HepG2 (cell line): ENCODE results near the gene EXOSC6. TPM values are rescaled to one million over a fixed set of nuclear protein-coding genes. Genes with fewer than 3 reads are reported as not detected.
"Not testable (repeated sequence)": the region's sequence is repeated elsewhere in the genome, so short reads cannot be mapped to it uniquely, and the experiment has no call there.

Experiments
- ATAC-seq: fragments of 200-7000 bp; cut with Tn5 transposase; 3 replicates; pipeline ENCODE4 v1.9.1; 2020; ENCODE audit warnings: mild to moderate bottlenecking, moderate library complexity
- BruUV-seq: library from RNA; stranded (reverse); fragments of 400-500 nt; replicated peaks from 2 replicates; lab custom pipeline; 2021; lab: Mats Ljungman, UMichigan
- CTCF ChIA-PET: fragments of 300-600 bp; formaldehyde crosslinking; extraction: SDS; loops from one replicate; lab custom pipeline; 2021; ENCODE audit warnings: low total read pairs, inconsistent platforms, low intra/inter-chr PET ratio; lab: Yijun Ruan, JAX
- POLR2A ChIA-PET: fragments of 350-600 bp; sonication (Branson Sonifier 250); formaldehyde crosslinking; loops from one replicate; lab custom pipeline; 2020; ENCODE audit warnings: antibody characterized with exemption, inconsistent platforms; lab: Yijun Ruan, JAX
- DNase-seq: peaks from one replicate; pipeline ENCODE4 v3.0.0-alpha.2; 2015; ENCODE audit warnings: low spot score
- FAIRE-seq: peaks from 3 replicates; lab custom pipeline; 2011; peaks lifted over from hg19 to GRCh38; lab: Jason Lieb, UNC
- H2AFZ ChIP-seq: one replicate; pipeline ENCODE4 v1.6.1; 2011; ENCODE audit warnings: low read length, inconsistent platforms
- H3K27ac ChIP-seq: fragments of 300-600 bp; 3 replicates; pipeline ENCODE4 v1.8.0; 2011; ENCODE audit warnings: mixed run types, mild to moderate bottlenecking, mixed read lengths, low read length, inconsistent platforms; ENCODE audit not compliant: insufficient read depth; ENCODE audit errors: extremely low read length
- H3K27me3 ChIP-seq, 2 experiments: fragments of 200-600 bp in 1 of 2; 2 replicates in 1 of 2; 3 replicates in 1 of 2; pipeline versions ENCODE4 v1.6.0 to v1.8.0; 2011; ENCODE audit warnings: low read length in 2 of 2, mild to moderate bottlenecking in 2 of 2, moderate library complexity in 2 of 2, inconsistent platforms in 1 of 2; ENCODE audit not compliant: insufficient read depth in 2 of 2, control insufficient read depth in 1 of 2
- H3K36me3 ChIP-seq, 2 experiments: fragments of 200-600 bp in 1 of 2; replicated peaks in 1 of 2; 2 replicates in 1 of 2; 3 replicates in 1 of 2; pipeline versions ENCODE4 v1.5.1 to v1.8.0; 2011; ENCODE audit warnings: low read length in 2 of 2, inconsistent platforms in 1 of 2; ENCODE audit not compliant: insufficient read depth in 2 of 2, control insufficient read depth in 1 of 2
- H3K4me1 ChIP-seq: 2 replicates; pipeline ENCODE4 v1.5.1; 2012; ENCODE audit warnings: low read length, inconsistent platforms; ENCODE audit not compliant: insufficient read depth
- H3K4me2 ChIP-seq: 2 replicates; pipeline ENCODE4 v1.6.0; 2011; ENCODE audit warnings: low read depth, low read length, inconsistent platforms
- H3K4me3 ChIP-seq, 3 experiments: fragments of 200-600 bp in 1 of 3; sonication (generic), shearing (Covaris generic) in 1 of 3; replicated peaks in 1 of 3; 2 replicates each; pipeline ENCODE4 v1.5.1; 2011 to 2016; ENCODE audit warnings: low read length in 3 of 3, inconsistent platforms in 2 of 3, low read depth in 2 of 3, mild to moderate bottlenecking in 2 of 3, control low read depth in 1 of 3, mixed read lengths in 1 of 3; ENCODE audit not compliant: insufficient read depth in 1 of 3
- H3K79me2 ChIP-seq: one replicate; pipeline ENCODE4 v1.6.1; 2011; ENCODE audit warnings: low read length, inconsistent platforms; ENCODE audit not compliant: insufficient read depth
- H3K9ac ChIP-seq: 2 replicates; pipeline ENCODE4 v1.6.0; 2011; ENCODE audit warnings: mild to moderate bottlenecking, low read depth, low read length, inconsistent platforms; ENCODE audit not compliant: insufficient read depth
- H3K9me3 ChIP-seq: 2 replicates; pipeline ENCODE4 v1.5.1; 2012; ENCODE audit warnings: mild to moderate bottlenecking, low read length
- H4K20me1 ChIP-seq: 2 replicates; pipeline ENCODE4 v1.6.0; 2011; ENCODE audit warnings: inconsistent platforms, mild to moderate bottlenecking, low read length, moderate library complexity; ENCODE audit not compliant: insufficient read depth
- ADNP ChIP-seq: sonication (generic); formaldehyde crosslinking; IDR thresholded peaks from 2 replicates; pipeline ENCODE4 v1.4.0; 2020; ENCODE audit warnings: missing genetic modification reagents
- CTCF ChIP-seq: sonication (generic); formaldehyde crosslinking; IDR thresholded peaks from 2 replicates; pipeline ENCODE4 v1.5.0; 2020; ENCODE audit warnings: mild to moderate bottlenecking, missing genetic modification reagents, moderate library complexity
- KDM1A ChIP-seq: IDR thresholded peaks from 2 replicates; pipeline ENCODE4 v1.6.1; 2016; ENCODE audit warnings: missing compliant biosample characterization
- RCOR2 ChIP-seq: IDR thresholded peaks from 2 replicates; pipeline ENCODE4 v1.6.1; 2016; ENCODE audit warnings: missing biosample characterization, missing genetic modification reagents
- ZMYM3 ChIP-seq: sonication (generic); formaldehyde crosslinking; IDR thresholded peaks from 2 replicates; pipeline ENCODE4 v1.5.1; 2020; ENCODE audit warnings: mild to moderate bottlenecking, missing genetic modification reagents
- ZNF629 ChIP-seq: sonication (generic); formaldehyde crosslinking; conservative IDR thresholded peaks from 2 replicates; pipeline ENCODE4 v1.5.0; 2020; ENCODE audit warnings: missing genetic modification reagents
- WGBS: methylation state at CpG from one replicate; pipeline ENCODE4 v1.1.6; 2017; ENCODE audit warnings: low lambda C conversion rate; 5-methylcytosine and 5-hydroxymethylcytosine counted together
- in situ Hi-C: cut with HindIII; loops from 2 replicates; pipeline ENCODE4 v1.10.0; 2017; ENCODE audit warnings: low pct_unique_long_range_greater_than_20kb; ENCODE audit not compliant: extremely low pct_ligation_motif_present
- intact Hi-C: fragments of 100-400 bp; cut with micrococcal nuclease; formaldehyde crosslinking; loops from one replicate; pipeline ENCODE4 v1.10.0; 2022; ENCODE audit not compliant: unreplicated experiment
- polyA plus RNA-seq, 8 experiments: library from polyadenylated mRNA; depleted of rRNA in 3 of 8; stranded (reverse) in 7 of 8; unstranded in 1 of 8; fragments of >200 nt; fragmentation: Illumina TruSeq in 4 of 8; extraction: Trizol in 4 of 8; gene quantifications; 2 replicates each; pipeline versions ENCODE4 v1.2.1 to v1.2.3, GENCODE V29; 2011 to 2016; ENCODE audit warnings: low read depth in 4 of 8, missing spikeins in 1 of 8, mixed read lengths in 1 of 8; ENCODE audit not compliant: insufficient read depth in 1 of 8
- total RNA-seq, 5 experiments: library from RNA; depleted of rRNA; stranded (reverse); fragments of >200 nt; fragmentation: Illumina TruSeq; extraction: Trizol; gene quantifications; 2 replicates each; pipeline ENCODE4 v1.2.3, GENCODE V29; 2016; ENCODE audit warnings: low read depth in 1 of 5

Gene EXOSC6
- total and polyA plus RNA-seq, 2 of the 13 experiments (the other 11 are each of a cell fraction or from before 2014, with no cell fraction given) = 13.1 to 39.9 TPM

- H3K27ac ChIP-seq, ATAC-seq, POLR2A ChIA-PET, DNase-seq, in situ Hi-C loops, H3K79me2 ChIP-seq, H2AFZ ChIP-seq, H3K4me3 ChIP-seq, intact Hi-C loops, FAIRE-seq, H4K20me1 ChIP-seq, BruUV-seq, H3K9me3 ChIP-seq, H3K9ac ChIP-seq, H3K36me3 ChIP-seq, H3K4me2 ChIP-seq, CTCF ChIA-PET, H3K27me3 ChIP-seq: not testable (repeated sequence)
- peaks cover 20% of the 10 kb centered on the region for H3K4me1 ChIP-seq
- 69% methylated on average over 8 of the region's 8 CpGs for WGBS
- TF ChIP-seq ZNF629 = peak; percentile 96
- TF ChIP-seq ZMYM3 (CRISPR knock-in tag) = peak; percentile 36; the same call in 1 of the 2 replicates
- TF ChIP-seq CTCF (CRISPR knock-in tag) = 0 out of 2 replicates have a peak, but pooled peaks have one; percentile 18
- peak; percentile 90 for TF ChIP-seq KDM1A (CRISPR knock-in tag)
- TF ChIP-seq ADNP (CRISPR knock-in tag) = peak; percentile 65; the same call in 1 of the 2 replicates
- TF ChIP-seq RCOR2 (CRISPR knock-in tag) = 0 out of 2 replicates have a peak, but pooled peaks have one; percentile 52
These were observed 51.7 kb downstream of the EXOSC6 start for GRCh38 chr16:70200063-70200462.

GRCh38 chr16:70199170-70199569 lies 52.6 kb downstream of the EXOSC6 start:
- peaks cover 20% of the 10 kb centered on the region for H3K4me1 ChIP-seq
- intact Hi-C loops, H3K4me3 ChIP-seq, H3K4me2 ChIP-seq, H3K9me3 ChIP-seq, DNase-seq, H3K27me3 ChIP-seq, CTCF ChIA-PET, POLR2A ChIA-PET, in situ Hi-C loops, FAIRE-seq, H3K36me3 ChIP-seq, H3K9ac ChIP-seq, H3K79me2 ChIP-seq, H4K20me1 ChIP-seq, ATAC-seq, H2AFZ ChIP-seq, BruUV-seq, H3K27ac ChIP-seq: not testable (repeated sequence)
- 53% methylated on average over 9 of the region's 9 CpGs for WGBS
